HEK293 (cell line): Measurements from ENCODE around the gene NDOR1.

Experiments used
- HOXC10 ChIP-seq: sonication (generic); formaldehyde crosslinking; IDR thresholded peaks from 2 replicates; pipeline ENCODE4 v1.8.1; 2023; ENCODE audit warnings: mild to moderate bottlenecking, missing genetic modification reagents
- KLF7 ChIP-seq: fragments of 450-650 bp; formaldehyde crosslinking; IDR thresholded peaks from 2 replicates; pipeline ENCODE4 v1.5.1; 2016; ENCODE audit warnings: missing biosample characterization, missing genetic modification characterization, borderline replicate concordance
- RBAK ChIP-seq: fragments of 450-650 bp; formaldehyde crosslinking; IDR thresholded peaks from 2 replicates; pipeline ENCODE4 v1.5.1; 2016; ENCODE audit warnings: missing biosample characterization, missing genetic modification characterization
- SCRT2 ChIP-seq: fragments of 450-650 bp; formaldehyde crosslinking; IDR thresholded peaks from 2 replicates; pipeline ENCODE4 v1.5.1; 2016; ENCODE audit warnings: missing biosample characterization, missing genetic modification characterization
- ZFP3 ChIP-seq: fragments of 450-650 bp; formaldehyde crosslinking; IDR thresholded peaks from 2 replicates; pipeline ENCODE4 v1.5.1; 2016; ENCODE audit warnings: low read depth, missing biosample characterization, missing genetic modification characterization
- ZFP69B ChIP-seq: fragments of 450-650 bp; formaldehyde crosslinking; IDR thresholded peaks from 2 replicates; pipeline ENCODE4 v1.5.1; 2016; ENCODE audit warnings: missing biosample characterization, missing genetic modification characterization
- ZNF112 ChIP-seq: fragments of 450-650 bp; formaldehyde crosslinking; IDR thresholded peaks from 2 replicates; pipeline ENCODE4 v1.5.0; 2017; ENCODE audit warnings: missing biosample characterization, missing genetic modification characterization
- ZNF114 ChIP-seq: fragments of 450-650 bp; formaldehyde crosslinking; IDR thresholded peaks from 2 replicates; pipeline ENCODE4 v1.5.0; 2017; ENCODE audit warnings: missing biosample characterization, missing genetic modification characterization
- ZNF155 ChIP-seq: fragments of 450-650 bp; formaldehyde crosslinking; IDR thresholded peaks from 2 replicates; pipeline ENCODE4 v1.5.1; 2016; ENCODE audit warnings: missing biosample characterization, missing genetic modification characterization
- ZNF169 ChIP-seq: fragments of 450-650 bp; formaldehyde crosslinking; IDR thresholded peaks from 2 replicates; pipeline ENCODE4 v1.5.1; 2016; ENCODE audit warnings: missing biosample characterization, missing genetic modification characterization
- ZNF2 ChIP-seq: fragments of 450-650 bp; formaldehyde crosslinking; IDR thresholded peaks from 2 replicates; pipeline ENCODE4 v1.5.1; 2016; ENCODE audit warnings: missing biosample characterization, missing genetic modification characterization
- ZNF214 ChIP-seq: fragments of 450-650 bp; formaldehyde crosslinking; IDR thresholded peaks from 2 replicates; pipeline ENCODE4 v1.5.1; 2017; ENCODE audit warnings: missing biosample characterization, mild to moderate bottlenecking, missing genetic modification characterization, borderline replicate concordance
- ZNF23 ChIP-seq: fragments of 450-650 bp; formaldehyde crosslinking; IDR thresholded peaks from 2 replicates; pipeline ENCODE4 v1.5.1; 2016; ENCODE audit warnings: missing biosample characterization, missing genetic modification characterization, borderline replicate concordance
- ZNF274 ChIP-seq, 2 experiments: fragments of 200-500 bp in 1 of 2; fragments of 450-650 bp in 1 of 2; sonication (Bioruptor generic) in 1 of 2; formaldehyde crosslinking in 1 of 2; IDR thresholded peaks; 2 replicates each; pipeline versions ENCODE4 v1.5.1 to v1.6.1; 2014 to 2016; ENCODE audit warnings: borderline replicate concordance in 1 of 2, inconsistent platforms in 1 of 2, low read length in 1 of 2, missing biosample characterization in 1 of 2, missing genetic modification characterization in 1 of 2
- ZNF302 ChIP-seq: fragments of 450-650 bp; formaldehyde crosslinking; IDR thresholded peaks from 2 replicates; pipeline ENCODE4 v1.5.1; 2016; ENCODE audit warnings: missing biosample characterization, missing genetic modification characterization, low read depth
- ZNF350 ChIP-seq: fragments of 450-650 bp; formaldehyde crosslinking; IDR thresholded peaks from 2 replicates; pipeline ENCODE4 v1.5.0; 2017; ENCODE audit warnings: missing biosample characterization, mild to moderate bottlenecking, missing genetic modification characterization
- ZNF433 ChIP-seq: fragments of 450-650 bp; formaldehyde crosslinking; IDR thresholded peaks from 2 replicates; pipeline ENCODE4 v1.5.1; 2016; ENCODE audit warnings: missing biosample characterization, missing genetic modification characterization, low read depth
- ZNF521 ChIP-seq: fragments of 450-650 bp; formaldehyde crosslinking; IDR thresholded peaks from 2 replicates; pipeline ENCODE4 v1.5.1; 2017; ENCODE audit warnings: missing biosample characterization, mild to moderate bottlenecking, missing genetic modification characterization
- ZNF529 ChIP-seq: fragments of 450-650 bp; formaldehyde crosslinking; IDR thresholded peaks from 2 replicates; pipeline ENCODE4 v1.5.1; 2017; ENCODE audit warnings: missing genetic modification characterization, missing biosample characterization; ENCODE audit not compliant: insufficient replicate concordance
- ZNF530 ChIP-seq: fragments of 450-650 bp; formaldehyde crosslinking; IDR thresholded peaks from 2 replicates; pipeline ENCODE4 v1.5.1; 2016; ENCODE audit warnings: low read depth, missing biosample characterization, missing genetic modification characterization
- ZNF621 ChIP-seq: fragments of 450-650 bp; formaldehyde crosslinking; IDR thresholded peaks from 2 replicates; pipeline ENCODE4 v1.5.1; 2017; ENCODE audit warnings: missing biosample characterization, missing genetic modification characterization
- ZNF623 ChIP-seq: fragments of 450-650 bp; formaldehyde crosslinking; IDR thresholded peaks from 2 replicates; pipeline ENCODE4 v1.5.1; 2016; ENCODE audit warnings: missing biosample characterization, missing genetic modification characterization
- ZNF624 ChIP-seq: fragments of 450-650 bp; formaldehyde crosslinking; IDR thresholded peaks from 2 replicates; pipeline ENCODE4 v1.5.1; 2017; ENCODE audit warnings: missing biosample characterization, missing genetic modification characterization
- ZNF645 ChIP-seq: fragments of 450-650 bp; formaldehyde crosslinking; IDR thresholded peaks from 2 replicates; pipeline ENCODE4; 2016; ENCODE audit warnings: missing biosample characterization, missing genetic modification characterization
- ZNF692 ChIP-seq: fragments of 450-650 bp; formaldehyde crosslinking; IDR thresholded peaks from 2 replicates; pipeline ENCODE4 v1.5.1; 2016; ENCODE audit warnings: missing biosample characterization, missing genetic modification characterization
- ZNF768 ChIP-seq: fragments of 450-650 bp; formaldehyde crosslinking; IDR thresholded peaks from 2 replicates; pipeline ENCODE4 v1.5.1; 2018; ENCODE audit warnings: missing biosample characterization, mild to moderate bottlenecking, missing genetic modification characterization
- ZNF776 ChIP-seq: fragments of 450-650 bp; formaldehyde crosslinking; IDR thresholded peaks from 2 replicates; pipeline ENCODE4 v1.5.0; 2017; ENCODE audit warnings: missing biosample characterization, missing genetic modification characterization, borderline replicate concordance
- ZSCAN23 ChIP-seq: fragments of 450-650 bp; formaldehyde crosslinking; IDR thresholded peaks from 2 replicates; pipeline ENCODE4 v1.5.1; 2016; ENCODE audit warnings: missing biosample characterization, missing genetic modification characterization
- TF ChIP-seq, protein P1 (sequence below): fragments of 450-650 bp; formaldehyde crosslinking; IDR thresholded peaks from 2 replicates; pipeline ENCODE4 v1.5.1; 2016; ENCODE audit warnings: missing biosample characterization, missing genetic modification characterization
- TF ChIP-seq, protein P2 (sequence below): fragments of 450-650 bp; formaldehyde crosslinking; IDR thresholded peaks from 2 replicates; pipeline ENCODE4 v1.5.1; 2016; ENCODE audit warnings: missing biosample characterization, missing genetic modification characterization, borderline replicate concordance
- TF ChIP-seq, protein P3 (sequence below): fragments of 450-650 bp; formaldehyde crosslinking; IDR thresholded peaks from 2 replicates; pipeline ENCODE4 v1.5.1; 2016; ENCODE audit warnings: missing biosample characterization, missing genetic modification characterization

The NDOR1 gene

DNA sequence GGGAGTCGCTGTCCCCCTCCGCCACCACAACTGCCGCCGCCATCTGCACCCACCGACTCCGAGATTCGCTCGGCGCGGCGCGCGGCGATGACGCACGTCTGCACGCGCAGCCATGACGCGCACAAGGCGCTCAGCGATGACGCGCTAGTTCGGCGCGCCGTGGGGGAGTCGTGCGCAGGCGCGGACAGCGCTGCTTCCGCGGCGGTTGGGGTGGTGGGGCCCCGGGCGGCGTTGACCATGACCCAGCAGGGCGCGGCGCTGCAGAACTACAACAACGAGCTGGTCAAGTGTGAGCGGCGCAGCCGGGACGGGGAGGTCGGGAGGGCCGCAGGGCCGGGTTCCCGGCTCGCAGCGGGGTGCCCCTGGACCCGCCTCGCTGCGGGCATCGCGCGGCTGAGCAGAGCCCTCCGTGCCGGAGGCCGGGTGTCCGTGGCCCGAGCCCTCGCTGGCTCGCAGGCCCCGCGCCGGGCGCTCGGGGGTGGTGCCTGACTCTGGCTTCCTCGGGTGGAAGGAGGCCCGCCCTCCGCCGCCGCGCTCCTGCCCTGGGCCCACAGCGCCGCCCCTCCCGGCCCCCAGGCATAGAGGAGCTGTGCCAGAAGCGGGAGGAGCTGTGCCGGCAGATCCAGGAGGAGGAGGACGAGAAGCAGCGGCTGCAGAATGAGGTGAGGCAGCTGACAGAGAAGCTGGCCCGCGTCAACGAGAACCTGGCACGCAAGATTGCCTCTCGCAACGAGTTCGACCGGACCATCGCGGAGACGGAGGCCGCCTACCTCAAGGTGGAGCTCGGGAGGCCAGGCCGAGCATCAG, 16.8 kb upstream of the NDOR1 start, which contains the start of the genes ANAPC2 and SSNA1 (continued):
- TF ChIP-seq ZNF645 (tag by site-specific recombination) (no peak), HOXC10 (CRISPR knock-in tag) (0 out of 2 replicates have a peak, but pooled peaks have one; percentile 76), ZNF112 (tag by site-specific recombination) (no peak), ZNF521 (tag by site-specific recombination) (no peak), RBAK (tag by site-specific recombination) (no peak), ZNF2 (tag by site-specific recombination) (peak; percentile 61), ZNF23 (tag by site-specific recombination) (no peak), ZFP69B (tag by site-specific recombination) (peak; percentile 95), ZSCAN23 (tag by site-specific recombination) (no peak), ZNF214 (tag by site-specific recombination) (no peak), ZNF692 (tag by site-specific recombination) (peak; percentile 98), ZNF768 (tag by site-specific recombination) (no peak), ZNF529 (no peak), ZNF302 (tag by site-specific recombination) (no peak), SCRT2 (tag by site-specific recombination) (no peak), ZNF623 (tag by site-specific recombination) (no peak), ZNF433 (no peak), ZNF776 (no peak), ZNF350 (no peak), KLF7 (tag by site-specific recombination) (0 out of 2 replicates have a peak, but pooled peaks have one; percentile 16), ZNF274 (IDR thresholded peaks at IDR 0.05; ENCODE audit: low read length) (no peak), ZNF274 (tag by site-specific recombination; IDR thresholded peaks at IDR 0.05; ENCODE audit: borderline replicate concordance) (no peak), ZFP3 (tag by site-specific recombination) (no peak), ZNF114 (tag by site-specific recombination) (no peak), ZNF530 (tag by site-specific recombination) (no peak), ZNF621 (no peak), ZNF169 (tag by site-specific recombination) (no peak), ZNF624 (tag by site-specific recombination) (no peak), ZNF155 (tag by site-specific recombination) (no peak)
- TF ChIP-seq, protein P1, sequence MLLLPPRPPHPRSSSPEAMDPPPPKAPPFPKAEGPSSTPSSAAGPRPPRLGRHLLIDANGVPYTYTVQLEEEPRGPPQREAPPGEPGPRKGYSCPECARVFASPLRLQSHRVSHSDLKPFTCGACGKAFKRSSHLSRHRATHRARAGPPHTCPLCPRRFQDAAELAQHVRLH (tag by site-specific recombination), result no peak; the same call in 1 of the 2 replicates
- TF ChIP-seq, protein P2, sequence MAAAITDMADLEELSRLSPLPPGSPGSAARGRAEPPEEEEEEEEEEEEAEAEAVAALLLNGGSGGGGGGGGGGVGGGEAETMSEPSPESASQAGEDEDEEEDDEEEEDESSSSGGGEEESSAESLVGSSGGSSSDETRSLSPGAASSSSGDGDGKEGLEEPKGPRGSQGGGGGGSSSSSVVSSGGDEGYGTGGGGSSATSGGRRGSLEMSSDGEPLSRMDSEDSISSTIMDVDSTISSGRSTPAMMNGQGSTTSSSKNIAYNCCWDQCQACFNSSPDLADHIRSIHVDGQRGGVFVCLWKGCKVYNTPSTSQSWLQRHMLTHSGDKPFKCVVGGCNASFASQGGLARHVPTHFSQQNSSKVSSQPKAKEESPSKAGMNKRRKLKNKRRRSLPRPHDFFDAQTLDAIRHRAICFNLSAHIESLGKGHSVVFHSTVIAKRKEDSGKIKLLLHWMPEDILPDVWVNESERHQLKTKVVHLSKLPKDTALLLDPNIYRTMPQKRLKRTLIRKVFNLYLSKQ (tag by site-specific recombination), result no peak
- TF ChIP-seq, protein P3, sequence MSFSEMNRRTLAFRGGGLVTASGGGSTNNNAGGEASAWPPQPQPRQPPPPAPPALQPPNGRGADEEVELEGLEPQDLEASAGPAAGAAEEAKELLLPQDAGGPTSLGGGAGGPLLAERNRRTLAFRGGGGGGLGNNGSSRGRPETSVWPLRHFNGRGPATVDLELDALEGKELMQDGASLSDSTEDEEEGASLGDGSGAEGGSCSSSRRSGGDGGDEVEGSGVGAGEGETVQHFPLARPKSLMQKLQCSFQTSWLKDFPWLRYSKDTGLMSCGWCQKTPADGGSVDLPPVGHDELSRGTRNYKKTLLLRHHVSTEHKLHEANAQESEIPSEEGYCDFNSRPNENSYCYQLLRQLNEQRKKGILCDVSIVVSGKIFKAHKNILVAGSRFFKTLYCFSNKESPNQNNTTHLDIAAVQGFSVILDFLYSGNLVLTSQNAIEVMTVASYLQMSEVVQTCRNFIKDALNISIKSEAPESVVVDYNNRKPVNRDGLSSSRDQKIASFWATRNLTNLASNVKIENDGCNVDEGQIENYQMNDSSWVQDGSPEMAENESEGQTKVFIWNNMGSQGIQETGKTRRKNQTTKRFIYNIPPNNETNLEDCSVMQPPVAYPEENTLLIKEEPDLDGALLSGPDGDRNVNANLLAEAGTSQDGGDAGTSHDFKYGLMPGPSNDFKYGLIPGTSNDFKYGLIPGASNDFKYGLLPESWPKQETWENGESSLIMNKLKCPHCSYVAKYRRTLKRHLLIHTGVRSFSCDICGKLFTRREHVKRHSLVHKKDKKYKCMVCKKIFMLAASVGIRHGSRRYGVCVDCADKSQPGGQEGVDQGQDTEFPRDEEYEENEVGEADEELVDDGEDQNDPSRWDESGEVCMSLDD, result peak; percentile 74; the same call in 1 of the 2 replicates
